A673 (cell line): ENCODE measurements around the gene TTYH3. TPM values are rescaled to one million over a fixed set of nuclear protein-coding genes. Genes with fewer than 3 reads are reported as not detected.
"Not testable (repeated sequence)": the region's sequence is repeated elsewhere in the genome, so short reads cannot be mapped to it uniquely, and the experiment has no call there.

ENCODE experiments used
- BruUV-seq: library from RNA; stranded (reverse); fragments of 400-500 nt; replicated peaks from 2 replicates; lab custom pipeline; 2021; lab: Mats Ljungman, UMichigan
- CTCF ChIA-PET: fragments of 300-600 bp; sonication (Branson Sonifier 250); formaldehyde crosslinking; loops from one replicate; lab custom pipeline; 2022; ENCODE audit warnings: antibody characterized with exemption; lab: Charles Lee
- POLR2A ChIA-PET: fragments of 300-600 bp; sonication (Branson Sonifier 250); formaldehyde crosslinking; loops from one replicate; lab custom pipeline; 2022; ENCODE audit warnings: antibody characterized with exemption; ENCODE audit not compliant: low non-redundant PET; lab: Charles Lee
- DNase-seq: peaks from one replicate; pipeline ENCODE4 v3.0.0-alpha.2; 2015; ENCODE audit warnings: low spot score
- H3K27ac ChIP-seq: fragments of 200-600 bp; sonication (generic); 2 replicates; pipeline ENCODE4 v1.5.1; 2016; ENCODE audit warnings: mixed run types, low read depth, mild to moderate bottlenecking, mixed read lengths, antibody characterized with exemption, low read length; ENCODE audit not compliant: poor library complexity, severe bottlenecking
- H3K27me3 ChIP-seq: fragments of 200-600 bp; sonication (generic); replicated peaks from 2 replicates; pipeline ENCODE4 v1.6.1; 2017; ENCODE audit warnings: mixed run types, low read depth, mild to moderate bottlenecking, mixed read lengths, antibody characterized with exemption, low read length; ENCODE audit not compliant: insufficient read depth, poor library complexity
- H3K36me3 ChIP-seq: fragments of 200-600 bp; sonication (generic); 2 replicates; pipeline ENCODE4 v1.6.1; 2016; ENCODE audit warnings: mixed run types, mild to moderate bottlenecking, mixed read lengths, antibody characterized with exemption, low read length; ENCODE audit not compliant: insufficient read depth, poor library complexity, severe bottlenecking
- H3K4me1 ChIP-seq: fragments of 200-600 bp; sonication (generic); 2 replicates; pipeline ENCODE4 v1.6.1; 2017; ENCODE audit warnings: mixed run types, mild to moderate bottlenecking, mixed read lengths, antibody characterized with exemption, low read length; ENCODE audit not compliant: insufficient read depth, poor library complexity, severe bottlenecking
- H3K4me3 ChIP-seq: fragments of 200-600 bp; sonication (generic); 2 replicates; pipeline ENCODE4 v1.5.1; 2016; ENCODE audit warnings: low read depth, mixed run types, mild to moderate bottlenecking, mixed read lengths, low read length; ENCODE audit not compliant: poor library complexity, severe bottlenecking
- H3K9me3 ChIP-seq: fragments of 200-600 bp; sonication (generic); 2 replicates; pipeline ENCODE4 v1.6.1; 2016; ENCODE audit warnings: mixed run types, low read depth, mild to moderate bottlenecking, mixed read lengths, antibody characterized with exemption, low read length; ENCODE audit not compliant: poor library complexity, severe bottlenecking
- CTCF ChIP-seq: fragments of 300-800, 200-600 bp; sonication (generic); conservative IDR thresholded peaks from 2 replicates; pipeline ENCODE4 v1.5.1; 2017; ENCODE audit warnings: low read depth, mild to moderate bottlenecking, antibody characterized with exemption, low read length, moderate library complexity, mixed read lengths
- EZH2 ChIP-seq: fragments of 200-600 bp; sonication (generic); IDR thresholded peaks from 2 replicates; pipeline ENCODE4 v1.6.1; 2017; ENCODE audit warnings: borderline replicate concordance, low read depth, mild to moderate bottlenecking, mixed read lengths, antibody characterized with exemption, low read length; ENCODE audit not compliant: poor library complexity, severe bottlenecking
- intact Hi-C: fragments of 100-400 bp; cut with micrococcal nuclease; formaldehyde crosslinking; loops from one replicate; pipeline ENCODE4 v1.10.0; 2022; ENCODE audit not compliant: unreplicated experiment
- total RNA-seq: library from RNA; stranded (reverse); gene quantifications from 2 replicates; pipeline ENCODE4 v1.2.3, GENCODE V29; 2021

Gene TTYH3
- total RNA-seq, 1 experiment from 2014 or later = 248 TPM

GRCh38 chr7:2689951-2690705 lies 58.3 kb downstream of the TTYH3 start:
- ChIA-PET CTCF (no interaction called here), POLR2A (no interaction called here)
- BruUV-seq = no TSS peak
- Histone ChIP-seq H3K36me3 (no peaks in the 10 kb centered on the region), H3K27me3 (peaks cover 50% of the 10 kb centered on the region), H3K9me3 (no peaks in the 10 kb centered on the region), H3K27ac (no peak overlapping the region), H3K4me1 (no peaks in the 10 kb centered on the region), H3K4me3 (no peak overlapping the region)
- intact Hi-C loops = no loop called here
- DNase-seq = no peak
- TF ChIP-seq EZH2 (no peak), CTCF (no peak)

GRCh38 chr7:2691011-2691707 lies 59.4 kb downstream of the TTYH3 start:
- no peaks in the 10 kb centered on the region for H3K9me3 ChIP-seq
- no peak overlapping the region for H3K27ac ChIP-seq
- no peaks in the 10 kb centered on the region for H3K36me3 ChIP-seq
- no peak for DNase-seq
- BruUV-seq = no TSS peak
- POLR2A ChIA-PET = no interaction called here
- CTCF ChIA-PET = interaction anchor here (0.5 kb wide), 1 partner anchor 411 kb away, joined by 4 read pairs; no protein-coding TSS in a partner anchor
- H3K27me3 ChIP-seq = peaks cover 45% of the 10 kb centered on the region
- H3K4me1 ChIP-seq = no peaks in the 10 kb centered on the region
- no peak for TF ChIP-seq EZH2
- no peak overlapping the region for H3K4me3 ChIP-seq
- intact Hi-C loops = no loop called here

- DNase-seq, POLR2A ChIA-PET, H3K27ac ChIP-seq, H3K9me3 ChIP-seq, H3K4me1 ChIP-seq, intact Hi-C loops, BruUV-seq, H3K36me3 ChIP-seq, H3K4me3 ChIP-seq: not testable (repeated sequence)
- H3K27me3 ChIP-seq = peaks cover 37% of the 10 kb centered on the region
- CTCF ChIA-PET = interaction anchor here (0.5 kb wide), 1 partner anchor 412 kb away, joined by 4 read pairs; no protein-coding TSS in a partner anchor
Measured at GRCh38 chr7:2691932-2692439, 60.2 kb downstream of the TTYH3 start.

GRCh38 chr7:2692543-2692942 lies 60.8 kb downstream of the TTYH3 start:
- H3K4me3 ChIP-seq = no peak overlapping the region
- no peak overlapping the region for H3K27ac ChIP-seq
- no peak for TF ChIP-seq EZH2
- TF ChIP-seq CTCF = no peak
- ChIA-PET POLR2A (no interaction called here), CTCF (no interaction called here)
- no peak for DNase-seq
- peaks cover 31% of the 10 kb centered on the region for H3K27me3 ChIP-seq
- H3K4me1 ChIP-seq = no peaks in the 10 kb centered on the region
- no peaks in the 10 kb centered on the region for H3K9me3 ChIP-seq
- no TSS peak for BruUV-seq
- H3K36me3 ChIP-seq = no peaks in the 10 kb centered on the region
- intact Hi-C loops = no loop called here

GRCh38 chr7:2693420-2694121 lies 61.8 kb downstream of the TTYH3 start:
- peaks cover 21% of the 10 kb centered on the region for H3K27me3 ChIP-seq
- BruUV-seq, POLR2A ChIA-PET, H3K4me3 ChIP-seq, H3K9me3 ChIP-seq, intact Hi-C loops, DNase-seq, H3K36me3 ChIP-seq, H3K4me1 ChIP-seq, CTCF ChIA-PET, H3K27ac ChIP-seq: not testable (repeated sequence)
